HG03571 (cell line): ENCODE measurements around the gene GDF15.

Source experiments
- ATAC-seq: cut with Tn5 transposase; IDR thresholded peaks from one replicate; pipeline ENCODE4 v1.9.1; 2021; ENCODE audit not compliant: unreplicated experiment

The GDF15 gene

DNA sequence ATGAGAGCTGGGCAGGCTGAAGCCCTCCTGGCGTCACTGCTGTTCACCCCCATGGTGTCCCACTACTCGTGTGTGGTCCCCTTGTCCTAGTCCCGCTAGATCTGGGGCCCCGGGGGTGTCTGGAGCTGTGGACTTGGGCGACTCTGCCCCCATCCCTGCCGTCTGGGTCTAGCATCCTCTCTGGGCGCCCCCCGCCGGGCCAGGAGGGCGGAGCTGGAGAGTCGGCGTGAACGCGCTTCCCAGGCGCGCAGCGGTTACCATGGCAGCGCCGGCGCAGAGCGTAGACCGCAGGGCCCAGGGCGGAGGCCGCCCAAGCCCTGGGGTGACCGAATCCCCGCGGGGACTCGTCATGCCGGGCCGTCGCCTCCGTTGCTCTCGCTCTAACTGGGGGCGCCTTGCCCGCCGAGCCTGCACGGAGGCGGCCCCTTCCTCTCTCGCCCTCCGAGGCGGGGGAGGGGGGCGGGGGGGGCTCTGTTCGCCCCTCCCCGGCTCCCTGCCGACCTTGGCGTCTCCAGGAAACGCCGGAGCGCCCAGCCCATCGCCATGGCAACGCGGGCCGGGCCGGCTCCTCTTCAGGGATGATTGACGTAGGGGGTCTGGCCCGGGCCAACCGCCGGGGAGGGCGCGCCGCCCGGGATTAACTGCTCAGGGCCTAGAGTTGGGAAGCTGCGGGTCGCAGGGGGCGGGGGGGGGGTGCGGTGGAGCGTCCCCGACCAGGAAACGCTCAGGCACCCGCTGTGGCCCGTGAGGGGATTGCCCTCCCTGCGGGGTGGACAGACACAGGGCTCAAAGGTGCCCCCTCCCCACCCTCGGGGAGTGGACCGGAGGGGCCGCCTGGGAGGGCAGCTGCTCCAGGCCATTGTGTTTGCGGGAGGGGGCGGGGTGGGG, 43.1 kb downstream of the GDF15 start:
- ATAC-seq, result peak; percentile 56

DNA sequence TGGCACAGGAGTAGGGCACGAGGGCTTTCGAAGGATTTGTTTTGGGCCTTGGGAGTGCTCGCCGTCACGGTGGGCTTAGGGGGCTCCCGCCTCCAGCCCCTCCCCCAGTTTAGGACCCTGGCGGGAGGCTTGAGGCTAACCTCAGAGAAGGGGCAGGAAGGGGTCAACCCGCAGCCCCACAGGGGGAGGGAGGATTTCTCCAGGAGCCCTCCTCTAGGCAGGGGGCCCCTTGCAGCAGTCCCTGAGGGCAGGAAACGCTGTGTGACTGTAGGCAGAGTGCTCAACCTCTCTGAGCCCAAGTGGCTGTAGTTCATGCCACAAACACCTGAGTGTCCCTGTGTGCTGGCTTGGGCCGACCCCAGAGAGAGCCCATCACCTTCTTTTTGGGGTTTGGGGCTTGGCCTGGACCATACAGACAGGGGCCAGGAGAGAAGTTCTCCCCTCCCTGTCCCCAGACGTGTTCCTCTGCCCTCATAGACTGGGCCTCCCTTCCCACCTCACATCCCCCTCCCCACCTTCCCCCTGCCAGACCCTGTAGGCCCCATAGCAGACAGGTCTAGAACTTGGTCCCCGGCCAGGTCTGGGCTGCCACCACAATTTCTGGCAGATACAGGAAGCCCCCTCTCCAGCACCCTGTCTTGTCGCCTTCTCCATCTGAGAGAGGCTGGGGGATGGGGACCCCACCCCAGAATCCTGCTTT, 43.9 kb downstream of the GDF15 start:
- ATAC-seq, result no peak

DNA sequence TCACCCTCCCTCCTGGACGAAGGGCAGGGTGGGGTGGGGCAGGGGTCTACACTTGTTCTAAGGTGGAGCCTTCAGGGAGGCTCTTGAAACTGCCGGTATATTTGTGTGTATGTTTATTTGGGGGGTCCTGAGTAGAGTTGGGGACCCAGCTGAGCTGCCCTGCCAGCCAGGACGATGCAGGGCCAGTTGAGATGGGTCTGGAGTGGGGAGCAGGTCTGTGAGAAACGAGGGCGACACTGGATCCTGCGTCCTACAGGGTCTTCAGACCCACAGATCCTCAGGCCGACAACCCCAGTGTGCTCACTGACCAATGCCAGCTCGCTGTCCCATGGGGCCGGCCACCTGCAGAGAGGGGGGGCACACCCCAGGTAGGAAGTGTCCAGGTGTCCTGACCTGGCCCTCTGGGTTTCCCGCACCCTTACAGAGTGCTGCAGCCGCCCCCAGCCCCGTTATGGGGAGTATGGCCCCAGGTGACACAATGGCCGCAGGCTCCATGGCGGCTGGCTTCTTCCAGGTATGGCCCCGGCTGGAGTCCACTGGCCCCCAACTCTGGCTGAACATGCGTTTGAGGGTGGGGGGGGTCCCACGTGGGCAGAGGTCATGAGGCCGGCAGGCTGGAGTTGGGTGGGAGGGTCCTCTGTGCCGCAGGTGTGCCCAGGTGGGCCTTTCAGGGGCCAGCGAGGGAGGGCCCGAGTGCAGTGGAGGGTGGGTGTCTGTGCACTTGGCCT, 44.6 kb downstream of the GDF15 start:
- no peak for ATAC-seq

DNA sequence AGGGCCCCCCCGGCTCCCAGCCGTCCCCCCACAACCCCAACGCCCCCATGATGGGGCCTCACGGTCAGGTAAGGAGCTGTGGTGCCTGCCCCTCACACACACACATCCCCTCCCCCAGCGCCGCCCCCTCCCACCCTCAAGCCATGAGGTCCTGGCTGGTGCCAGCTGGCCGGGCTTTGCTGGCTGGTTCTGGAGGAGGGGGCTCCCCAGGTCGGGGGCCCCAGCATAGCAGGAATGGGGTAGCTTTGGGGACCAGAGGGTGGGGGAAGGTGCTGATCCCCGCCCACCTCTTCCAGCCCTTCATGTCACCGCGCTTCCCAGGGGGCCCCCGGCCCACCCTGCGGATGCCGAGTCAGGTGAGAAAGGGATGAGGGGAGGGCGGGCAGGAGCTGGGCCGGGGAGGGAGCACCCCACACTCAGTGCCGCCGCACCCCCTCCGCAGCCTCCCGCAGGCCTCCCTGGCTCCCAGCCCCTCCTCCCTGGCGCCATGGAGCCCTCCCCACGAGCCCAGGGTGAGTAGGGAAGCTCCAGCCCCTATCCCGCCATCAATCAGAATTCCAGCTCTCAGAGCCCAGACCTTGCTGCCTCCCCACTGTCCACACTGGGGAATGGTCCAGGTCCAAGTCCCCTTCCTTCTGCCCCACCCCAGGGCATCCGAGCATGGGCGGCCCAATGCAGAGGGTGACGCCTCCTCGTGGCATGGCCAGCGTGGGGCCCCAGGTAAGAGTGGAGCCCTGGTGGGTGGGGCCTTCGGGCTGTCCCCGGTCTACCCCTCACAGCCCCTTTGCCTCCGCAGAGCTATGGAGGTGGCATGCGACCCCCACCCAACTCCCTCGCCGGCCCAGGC, 45.6 kb downstream of the GDF15 start:
- no peak for ATAC-seq

DNA sequence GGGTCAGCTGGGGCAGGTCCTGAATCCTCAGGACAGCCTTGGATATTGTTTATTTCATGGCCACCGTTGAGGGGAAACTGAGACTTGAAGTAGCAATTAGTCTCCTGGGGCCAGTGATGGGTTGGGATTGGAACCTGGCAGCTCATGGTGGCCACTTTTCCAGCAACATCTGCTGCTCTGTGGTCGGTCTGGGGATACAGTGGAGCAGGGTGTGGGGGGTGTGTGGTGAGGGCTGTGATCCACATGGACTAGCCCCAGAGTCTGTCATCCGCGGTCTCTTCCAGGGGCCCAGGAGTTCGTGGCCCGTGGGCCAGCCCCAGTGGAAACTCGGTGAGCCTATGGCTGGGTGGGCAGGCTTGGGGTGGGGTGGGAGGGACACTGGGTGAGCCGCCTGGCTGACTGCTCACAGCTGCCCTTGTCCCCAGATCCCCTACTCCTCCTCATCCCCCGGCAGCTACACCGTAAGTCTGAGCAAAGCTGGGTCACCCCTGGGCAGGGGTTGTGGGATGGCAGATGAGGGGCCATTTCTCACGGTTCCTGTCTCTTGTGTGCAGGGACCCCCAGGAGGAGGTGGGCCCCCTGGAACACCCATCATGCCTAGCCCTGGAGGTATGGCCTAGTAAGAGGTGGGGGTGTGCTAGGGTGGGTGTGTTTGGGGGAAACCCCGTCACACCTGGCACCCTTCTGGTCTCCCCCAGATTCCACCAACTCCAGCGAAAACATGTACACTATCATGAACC, 46.5 kb downstream of the GDF15 start:
- no peak for ATAC-seq

DNA sequence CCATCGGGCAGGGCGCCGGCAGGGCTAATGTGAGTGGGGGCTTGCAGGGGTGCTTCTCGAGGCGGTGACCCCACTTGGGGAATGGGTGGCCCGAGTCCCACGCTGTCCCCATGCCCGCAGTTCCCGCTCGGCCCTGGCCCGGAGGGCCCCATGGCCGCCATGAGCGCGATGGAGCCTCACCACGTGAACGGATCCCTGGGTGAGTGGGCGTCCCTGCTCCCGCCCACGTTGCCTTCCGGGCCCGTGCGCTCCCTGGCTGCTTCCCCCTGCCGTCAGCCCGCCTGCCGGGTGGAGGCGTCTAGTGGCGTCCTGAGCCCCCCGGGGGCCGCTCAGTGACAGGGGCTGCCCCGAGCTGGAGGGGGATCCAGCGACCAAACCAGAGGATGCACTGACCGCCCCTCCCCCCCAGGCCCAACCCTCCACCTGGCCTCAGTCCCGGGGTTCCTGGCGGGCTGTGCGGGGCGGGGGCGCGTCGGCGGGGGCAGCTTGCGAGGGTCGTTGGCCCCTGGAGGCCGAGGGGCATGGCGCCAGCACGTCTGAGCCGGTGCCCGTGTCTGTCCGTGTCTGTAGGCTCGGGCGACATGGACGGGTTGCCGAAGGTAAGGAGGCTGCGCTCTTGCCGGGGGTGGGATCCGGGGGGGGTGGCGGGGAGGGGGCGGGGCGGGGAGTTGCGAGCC, 47.2 kb downstream of the GDF15 start:
- ATAC-seq, result no peak

DNA sequence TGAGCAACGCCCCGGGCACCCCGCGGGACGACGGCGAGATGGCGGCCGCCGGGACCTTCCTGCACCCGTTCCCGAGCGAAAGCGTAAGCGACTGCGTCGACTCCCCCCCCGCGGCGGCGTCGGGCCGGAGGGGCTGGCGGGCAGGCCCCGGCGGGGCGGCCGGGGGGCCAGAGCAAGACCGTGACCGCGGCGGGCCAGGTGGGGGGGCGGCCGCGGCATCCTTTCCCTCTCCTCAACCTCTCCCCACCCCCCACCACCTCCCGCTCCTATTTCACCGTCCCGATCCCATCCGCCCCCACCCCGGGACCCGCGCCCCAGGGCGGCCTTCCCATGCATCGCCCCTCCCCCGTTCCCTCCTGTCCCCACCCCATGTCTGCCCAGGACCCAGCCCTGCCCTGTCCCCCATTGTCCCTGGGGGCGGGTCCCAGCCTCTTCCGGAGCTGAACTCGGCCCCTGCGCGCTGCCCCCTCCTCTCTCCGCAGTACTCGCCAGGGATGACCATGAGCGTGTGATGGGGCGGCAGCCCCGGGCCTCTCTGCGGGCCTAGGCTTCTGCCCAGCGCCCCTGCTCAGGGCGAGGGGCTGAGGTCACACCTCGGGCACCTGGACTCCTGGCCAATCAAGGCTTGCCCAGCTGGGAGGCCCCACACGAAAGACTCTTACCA, 47.9 kb downstream of the GDF15 start:
- no peak for ATAC-seq

DNA sequence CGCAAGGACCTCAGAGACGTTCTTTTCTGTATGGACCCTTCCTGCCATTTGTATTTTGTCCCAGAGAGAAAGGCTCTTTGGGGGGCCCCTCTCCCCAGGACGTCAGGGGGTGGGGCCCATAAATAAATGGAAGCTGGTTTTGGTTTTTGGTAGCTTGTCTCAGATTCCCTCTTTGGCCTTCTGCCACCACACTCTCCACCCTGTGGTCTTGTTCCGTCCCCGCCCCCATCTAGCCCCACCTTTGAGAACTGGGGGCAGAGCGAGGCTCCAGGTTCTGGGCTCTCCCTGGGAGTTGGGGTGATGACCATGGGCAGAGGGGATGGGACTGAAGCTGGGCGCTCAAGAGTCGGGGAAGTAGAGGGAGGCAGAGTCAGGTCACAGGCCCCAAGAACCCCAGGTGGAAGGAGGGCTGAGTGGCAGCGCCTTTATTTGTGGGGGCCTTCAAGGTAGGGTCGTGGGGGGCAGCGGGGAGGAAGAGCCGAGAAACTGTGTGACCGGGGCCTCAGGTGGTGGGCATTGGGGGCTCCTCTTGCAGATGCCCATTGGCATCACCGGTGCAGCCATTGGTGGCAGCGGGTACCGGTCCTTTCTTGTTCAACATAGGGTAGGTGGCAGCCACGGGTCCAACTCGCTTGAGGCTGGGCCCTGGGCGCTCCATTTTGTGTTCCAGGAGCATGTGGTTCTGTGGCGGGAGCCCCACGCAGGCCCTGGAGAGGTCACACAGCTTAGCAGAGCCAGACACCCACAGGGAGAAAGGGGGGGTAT, 48.6 kb downstream of the GDF15 start:
- ATAC-seq, result no peak

DNA sequence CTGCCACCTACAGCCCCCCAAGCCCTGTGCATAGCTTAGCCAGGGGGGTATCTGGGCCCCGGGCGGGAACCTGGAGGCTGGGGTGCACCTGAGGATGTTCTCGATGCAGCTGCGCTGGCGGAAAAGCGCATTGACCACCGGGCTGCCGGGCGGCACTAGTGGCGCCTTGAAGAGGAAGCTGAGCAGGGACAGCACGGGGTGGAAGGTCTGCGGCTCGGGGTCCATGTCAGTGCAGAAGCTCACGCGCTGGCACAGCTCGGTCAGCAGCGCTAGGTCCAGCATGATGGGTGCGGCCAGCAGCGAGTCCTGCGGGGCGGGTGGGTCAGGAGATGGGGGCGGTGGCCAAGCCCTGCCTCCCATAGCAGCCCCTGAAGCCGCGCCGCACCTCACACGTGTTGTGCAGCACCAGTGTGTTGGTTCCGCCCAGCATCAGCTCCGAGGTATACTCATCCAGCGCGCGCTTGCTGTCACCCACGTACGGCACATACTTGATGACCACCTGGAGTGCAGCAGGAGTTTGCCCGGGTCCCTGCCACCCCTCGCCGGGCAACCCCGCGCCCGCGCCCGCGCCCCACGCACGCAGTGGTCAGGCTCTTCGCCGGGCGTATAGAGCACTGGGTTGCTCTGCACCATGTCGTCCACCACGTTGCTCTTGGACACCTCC, 49.4 kb downstream of the GDF15 start:
- no peak for ATAC-seq

DNA sequence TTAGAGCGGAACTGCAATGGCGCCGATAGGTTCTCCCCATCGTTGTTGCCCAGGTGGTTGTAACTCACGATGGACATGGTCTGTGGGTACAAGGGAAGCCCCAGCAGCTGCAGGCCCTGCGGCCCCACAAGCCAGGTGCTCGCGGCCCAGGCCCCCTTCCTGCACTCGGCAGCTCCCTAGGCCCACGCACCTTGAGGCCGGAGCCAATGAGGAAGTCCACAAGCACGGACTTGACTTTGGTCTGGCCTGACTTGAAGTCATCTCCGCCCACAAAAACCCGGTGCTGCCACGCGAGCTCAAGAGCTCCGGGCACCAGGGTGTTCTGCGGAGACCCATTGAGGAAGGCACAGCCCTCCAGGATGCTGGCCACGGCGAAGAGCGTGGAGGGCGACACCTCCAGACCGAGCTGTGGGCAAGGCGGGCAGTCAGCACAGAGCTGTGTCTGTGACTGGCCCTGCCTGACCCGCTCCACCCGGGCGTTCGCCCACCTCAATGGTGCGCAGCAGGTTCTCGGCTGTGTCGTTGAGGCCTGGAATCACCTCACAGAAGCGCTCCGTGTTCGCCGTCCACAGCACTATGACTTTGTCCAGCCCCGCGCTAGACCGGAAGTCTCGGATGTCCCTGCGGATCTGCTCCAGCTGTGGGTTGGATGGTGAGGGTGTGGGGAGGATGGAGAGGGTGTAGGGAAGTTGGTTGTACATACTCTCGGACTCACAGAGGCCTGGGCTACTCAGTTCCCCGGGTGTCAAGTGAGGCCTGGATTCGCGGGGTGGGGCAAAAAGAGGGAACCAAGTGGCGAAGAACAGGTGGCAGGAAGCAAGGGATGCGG, 50.1 kb downstream of the GDF15 start:
- no peak for ATAC-seq

DNA sequence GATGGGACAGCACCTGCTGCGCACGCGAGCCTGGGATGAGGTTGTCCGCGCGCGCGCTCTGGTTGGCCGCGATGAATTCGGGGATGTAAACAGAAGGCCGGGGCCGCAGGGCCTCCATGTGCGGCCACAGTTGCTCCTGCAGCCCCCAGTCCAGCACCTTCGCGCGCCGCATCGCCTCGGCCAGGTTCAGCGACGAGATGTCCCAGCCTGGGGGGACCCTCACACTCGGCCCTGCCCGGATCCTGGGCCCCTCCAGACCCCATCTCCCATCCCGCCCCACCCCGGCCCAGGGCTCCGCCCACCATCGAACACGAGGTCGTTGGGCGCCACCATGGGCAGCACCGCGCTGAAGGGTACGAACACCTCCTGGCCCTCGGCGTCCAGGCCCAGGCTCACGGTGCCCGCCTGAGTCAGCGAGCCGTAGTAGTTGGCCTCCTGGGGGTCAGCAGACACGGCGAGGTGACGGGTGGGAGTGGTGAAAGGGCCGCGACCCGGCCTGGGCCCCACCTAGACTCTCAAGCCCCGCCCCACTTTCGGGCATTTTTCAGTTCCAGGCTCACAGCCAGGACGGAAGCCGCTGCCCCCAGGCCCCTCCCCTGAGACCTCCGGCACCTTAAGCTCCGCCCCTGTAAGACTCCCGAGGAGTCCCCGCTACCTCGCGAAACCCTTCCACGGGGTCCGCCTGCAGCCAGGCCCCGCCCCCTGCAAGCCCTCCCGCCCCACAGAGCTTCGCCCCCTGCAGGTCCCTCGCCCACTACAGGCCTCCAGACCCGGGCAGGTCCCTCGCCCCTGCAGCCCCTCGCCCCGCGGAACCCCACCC, 50.9 kb downstream of the GDF15 start:
- no peak for ATAC-seq

DNA sequence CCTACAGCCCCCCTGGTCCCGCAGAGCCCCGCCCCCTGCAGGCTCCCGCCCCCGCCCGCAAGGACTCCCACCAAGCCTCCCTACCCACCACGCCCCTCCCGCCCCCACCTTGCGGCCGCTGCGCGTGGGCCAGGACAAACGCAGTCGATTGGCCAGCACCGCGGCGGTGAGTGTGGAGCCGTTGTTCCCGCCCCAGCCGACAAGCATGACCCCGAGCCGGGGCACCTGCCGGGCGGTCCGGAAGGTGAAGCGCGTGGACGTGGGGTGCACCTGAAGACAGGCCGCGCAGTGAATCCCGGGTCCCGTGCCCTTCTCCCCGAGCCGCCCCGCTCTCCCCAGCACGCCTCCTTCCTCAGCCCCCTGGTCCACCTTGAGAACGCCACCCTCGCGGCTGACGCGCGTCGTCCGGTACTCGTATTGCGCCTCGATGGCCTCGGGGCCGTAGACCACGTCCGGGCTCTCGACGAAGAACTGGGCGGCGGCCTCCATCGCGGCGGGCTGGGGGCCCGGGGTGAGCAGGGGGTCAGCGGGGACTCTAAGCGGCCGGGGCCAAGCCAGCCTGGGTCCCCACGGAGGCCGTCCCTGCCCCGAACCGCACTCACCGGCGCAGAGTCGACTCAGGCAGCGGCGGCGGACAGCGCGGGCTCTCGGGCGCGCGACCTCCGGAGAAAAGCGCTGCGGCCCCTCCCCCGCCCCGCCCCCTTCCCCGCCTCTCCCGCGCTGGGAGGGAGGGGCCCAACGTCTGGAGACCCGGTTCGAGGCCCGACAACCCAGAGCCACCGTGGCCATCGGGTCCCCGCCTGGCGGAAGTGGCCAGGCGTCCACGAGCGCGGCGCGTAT, 51.8 kb downstream of the GDF15 start, which contains the start of gene ISYNA1:
Gene ISYNA1 (minus strand): TSS at position 643 of the 840 bp plus-strand sequence. CDS start 154 bp downstream, at position 489.
- no peak for ATAC-seq

DNA sequence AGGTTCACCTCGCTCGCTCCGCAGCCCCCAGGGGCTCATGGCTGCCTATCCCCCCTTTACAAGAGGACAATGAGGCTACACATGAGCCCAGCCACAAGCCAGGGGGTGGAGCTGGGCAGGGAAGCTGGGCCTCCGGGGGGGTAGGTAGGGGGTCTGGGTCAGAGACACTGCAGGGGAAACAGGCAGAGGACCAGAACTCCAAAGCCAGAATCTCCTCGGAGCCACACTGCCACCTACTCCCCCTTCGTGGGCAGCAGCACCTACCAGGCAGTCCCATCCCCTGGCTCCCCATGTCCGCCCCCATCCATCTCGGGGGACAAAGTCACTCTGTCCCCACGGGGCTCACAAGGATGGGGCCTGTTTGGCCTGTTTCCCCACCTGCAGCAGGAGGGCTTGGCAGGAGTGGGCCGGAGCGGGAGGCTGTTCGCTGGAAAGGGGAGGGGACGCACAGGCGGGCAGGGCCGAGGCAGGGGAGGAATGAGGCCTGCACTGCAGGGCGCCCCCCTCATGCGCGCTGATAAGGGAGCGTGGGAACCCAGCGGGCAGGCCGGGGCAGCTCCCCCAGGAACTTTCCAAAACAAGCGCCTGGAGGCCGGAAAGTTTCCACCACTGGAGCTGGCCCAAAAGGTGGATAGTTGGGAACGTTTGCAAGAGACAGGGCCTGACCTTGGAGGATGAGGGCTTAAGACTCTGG, 52.5 kb downstream of the GDF15 start:
- no peak for ATAC-seq
